Measurements from ENCODE around the gene FIBCD1.

The FIBCD1 gene

GRCh38 chr9:130942084-130942483 is 3.0 kb upstream of the FIBCD1 start:
- no peak for DNase-seq (ENCODE audit: extremely low read depth, low read depth)
- no peak for TF ChIP-seq CTCF (IDR thresholded peaks at IDR 0.05; ENCODE audit: low read depth, low read length, missing control alignments)
- H3K4me3 ChIP-seq (replicated peaks; ENCODE audit: low read depth, low read length) = no peak overlapping the region

- H3K4me3 ChIP-seq (replicated peaks; ENCODE audit: low read depth, low read length) = no peak overlapping the region
- DNase-seq (ENCODE audit: extremely low read depth, low read depth) = no peak
- peak; percentile 89 for TF ChIP-seq CTCF (IDR thresholded peaks at IDR 0.05; ENCODE audit: low read depth, low read length, missing control alignments)
These were observed 1.9 kb upstream of the FIBCD1 start for GRCh38 chr9:130940693-130941576.

- no peak overlapping the region for H3K4me3 ChIP-seq (replicated peaks; ENCODE audit: low read depth, low read length)
- no peak for TF ChIP-seq CTCF (IDR thresholded peaks at IDR 0.05; ENCODE audit: low read depth, low read length, missing control alignments)
- no peak for DNase-seq (ENCODE audit: extremely low read depth, low read depth)
These were observed 1.0 kb upstream of the FIBCD1 start for GRCh38 chr9:130940027-130940549.

GRCh38 chr9:130939405-130940026 is 469 bp upstream of the FIBCD1 start:
- DNase-seq (ENCODE audit: extremely low read depth, low read depth) = no peak
- no peak for TF ChIP-seq CTCF (IDR thresholded peaks at IDR 0.05; ENCODE audit: low read depth, low read length, missing control alignments)
- H3K4me3 ChIP-seq (replicated peaks; ENCODE audit: low read depth, low read length) = peak overlapping the region; percentile 46

GRCh38 chr9:130938184-130938651 is 829 bp downstream of the FIBCD1 start:
- DNase-seq (ENCODE audit: extremely low read depth, low read depth) = no peak
- peak overlapping the region; percentile 20; the same call in 1 of the 2 replicates for H3K4me3 ChIP-seq (replicated peaks; ENCODE audit: low read depth, low read length)
- TF ChIP-seq CTCF (IDR thresholded peaks at IDR 0.05; ENCODE audit: low read depth, low read length, missing control alignments) = no peak

- no peak overlapping the region for H3K4me3 ChIP-seq (replicated peaks; ENCODE audit: low read depth, low read length)
- no peak for TF ChIP-seq CTCF (IDR thresholded peaks at IDR 0.05; ENCODE audit: low read depth, low read length, missing control alignments)
- DNase-seq (ENCODE audit: extremely low read depth, low read depth) = no peak
These were observed 1.6 kb downstream of the FIBCD1 start for GRCh38 chr9:130937146-130938076.

Data from HFF-Myc (cell line).